Naive thymus-derived CD4-positive, alpha-beta T cell (primary cell): Measurements from ENCODE around the gene TTC12. TPM values are rescaled to one million over a fixed set of nuclear protein-coding genes. Genes with fewer than 3 reads are reported as not detected.
A peak's percentile ranks its signal among the peaks of the same experiment; 100 is the strongest.
"Not testable (repeated sequence)": the region's sequence is repeated elsewhere in the genome, so short reads cannot be mapped to it uniquely, and the experiment has no call there.

Experiments
- ATAC-seq: fragments of 150-1000 bp; cut with Tn5 transposase; 2 replicates; pipeline ENCODE4 v1.10.0; 2021; ENCODE audit warnings: mild to moderate bottlenecking, moderate library complexity
- CTCF ChIA-PET: fragments of 350-600 bp; sonication (Branson Sonifier 250); formaldehyde crosslinking; loops from one replicate; lab custom pipeline; 2021; ENCODE audit warnings: antibody characterized with exemption; lab: Charles Lee
- POLR2A ChIA-PET: fragments of 350-600 bp; sonication (Branson Sonifier 250); formaldehyde crosslinking; loops from one replicate; lab custom pipeline; 2021; ENCODE audit warnings: antibody characterized with exemption, inconsistent platforms; lab: Charles Lee
- DNase-seq, 9 donors: peaks; one replicate each; pipeline versions ENCODE4 v3.0.0 to v3.0.0-alpha.2; 2020 to 2022; ENCODE audit warnings: mixed read lengths in 1 of 9
- H3K27ac ChIP-seq: one replicate; pipeline ENCODE4 v1.7.0; 2013; ENCODE audit warnings: mild to moderate bottlenecking, low read depth, low read length, moderate library complexity
- H3K27me3 ChIP-seq, 2 donors: one replicate each; pipeline ENCODE4 v1.7.0; 2013; ENCODE audit warnings: low read length in 2 of 2, mild to moderate bottlenecking in 2 of 2, moderate library complexity in 2 of 2; ENCODE audit not compliant: control insufficient read depth in 2 of 2, insufficient read depth in 2 of 2
- H3K36me3 ChIP-seq, 3 experiments: 1 replicate in 2 of 3; 2 replicates in 1 of 3; pipeline ENCODE4 v1.7.0; 2013; ENCODE audit warnings: low read length in 3 of 3, mild to moderate bottlenecking in 3 of 3, moderate library complexity in 1 of 3; ENCODE audit not compliant: insufficient read depth in 3 of 3, control insufficient read depth in 2 of 3
- H3K4me1 ChIP-seq, 2 donors: one replicate each; pipeline ENCODE4 v1.7.0; 2013; ENCODE audit warnings: low read length in 2 of 2, mild to moderate bottlenecking in 2 of 2, moderate library complexity in 1 of 2; ENCODE audit not compliant: control insufficient read depth in 2 of 2, insufficient read depth in 2 of 2
- H3K4me3 ChIP-seq: 2 replicates; pipeline ENCODE4 v1.7.0; 2013; ENCODE audit warnings: mild to moderate bottlenecking, low read length
- H3K9me3 ChIP-seq, 3 experiments: 1 replicate in 2 of 3; 2 replicates in 1 of 3; pipeline ENCODE4 v1.7.0; 2013; ENCODE audit warnings: low read length in 3 of 3; ENCODE audit not compliant: control insufficient read depth in 2 of 3
- H3K27ac Mint-ChIP-seq, 9 donors: one replicate each; pipeline ENCODE4 v1.8.0; 2020 to 2022; ENCODE audit warnings: mixed read lengths in 9 of 9, mild to moderate bottlenecking in 8 of 9, moderate library complexity in 5 of 9, inconsistent platforms in 2 of 9
- H3K27me3 Mint-ChIP-seq, 5 donors: one replicate each; pipeline ENCODE4 v1.8.0; 2021 to 2022; ENCODE audit warnings: mixed read lengths in 5 of 5, mild to moderate bottlenecking in 1 of 5
- H3K36me3 Mint-ChIP-seq, 5 donors: one replicate each; pipeline ENCODE4 v1.8.0; 2020 to 2022; ENCODE audit warnings: mixed read lengths in 5 of 5, mild to moderate bottlenecking in 3 of 5, inconsistent platforms in 1 of 5
- H3K4me1 Mint-ChIP-seq, 7 donors: one replicate each; pipeline ENCODE4 v1.8.0; 2020 to 2022; ENCODE audit warnings: mixed read lengths in 7 of 7, mild to moderate bottlenecking in 3 of 7, inconsistent platforms in 1 of 7
- H3K4me3 Mint-ChIP-seq, 10 donors: one replicate each; pipeline ENCODE4 v1.8.0; 2020 to 2022; ENCODE audit warnings: mild to moderate bottlenecking in 10 of 10, mixed read lengths in 10 of 10, moderate library complexity in 6 of 10, inconsistent platforms in 2 of 10
- H3K9me3 Mint-ChIP-seq, 11 donors: one replicate each; pipeline ENCODE4 v1.8.0; 2020 to 2022; ENCODE audit warnings: mixed read lengths in 11 of 11, mild to moderate bottlenecking in 4 of 11, inconsistent platforms in 1 of 11, moderate library complexity in 1 of 11
- intact Hi-C, 2 donors: fragments of 100-400 bp; cut with micrococcal nuclease; formaldehyde crosslinking; loops; one replicate each; pipeline ENCODE4 v1.15.1; 2023
- polyA plus RNA-seq, 2 donors: library from polyadenylated mRNA; unstranded; fragments of 300-500 nt; fragmentation: Illumina TruSeq; gene quantifications; one replicate each; pipeline ENCODE4 v1.2.3, GENCODE V29; 2021
- total RNA-seq, 6 experiments: library from RNA in 5 of 6; stranded (reverse) in 5 of 6; gene quantifications; 1 replicate in 5 of 6; 2 replicates in 1 of 6; pipeline ENCODE4 v1.2.3 and lab custom pipeline; 2021 to 2026

The TTC12 gene
- total and polyA plus RNA-seq, 7 experiments from 2014 or later, result 8.2 to 84.5 (median 45.1) TPM

GRCh38 chr11:113293936-113294335 is 20.4 kb upstream of the TTC12 start:
- Mint-ChIP-seq H3K27me3 (peaks cover 7 to 24% (median 17%) of the 10 kb centered on the region in 5 donors), H3K27ac (no peak overlapping the region), H3K4me3 (no peak overlapping the region), H3K9me3 (no peaks in the 10 kb centered on the region), H3K36me3 (peaks cover 0 to 4% (median 0%) of the 10 kb centered on the region in 5 donors), H3K4me1 (no peaks in the 10 kb centered on the region)
- Histone ChIP-seq H3K4me3 (no peak overlapping the region), H3K27ac (no peak overlapping the region), H3K4me1 (no peaks in the 10 kb centered on the region), H3K9me3 (no peaks in the 10 kb centered on the region), H3K27me3 (no peaks in the 10 kb centered on the region), H3K36me3 (no peaks in the 10 kb centered on the region)
- POLR2A ChIA-PET, result no interaction called here
- intact Hi-C loops, result no loop called here
- CTCF ChIA-PET, result no interaction called here
- DNase-seq (no peak), ATAC-seq (no peak)

DNA sequence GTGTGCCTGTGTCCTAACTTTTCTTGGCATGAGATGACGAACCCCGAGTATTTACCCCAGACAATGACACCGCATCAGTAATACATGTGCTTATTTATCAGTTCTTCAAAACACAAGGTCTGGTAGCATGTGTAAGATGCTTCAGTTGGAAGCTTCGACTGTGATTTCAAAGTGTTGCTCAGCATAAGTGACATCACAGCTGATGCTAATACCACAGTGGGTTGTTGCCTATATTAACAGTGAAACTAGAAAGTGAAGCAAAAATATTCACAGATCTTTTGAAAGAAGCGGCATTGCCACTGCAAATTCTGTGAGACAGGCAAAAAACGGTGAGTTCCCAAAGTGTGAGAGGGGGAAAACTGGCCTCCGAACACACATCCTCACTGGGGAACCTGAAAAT is 18.4 kb upstream of the TTC12 start:
- Histone ChIP-seq H3K9me3 (no peaks in the 10 kb centered on the region), H3K36me3 (no peaks in the 10 kb centered on the region), H3K4me1 (no peaks in the 10 kb centered on the region), H3K27me3 (no peaks in the 10 kb centered on the region), H3K4me3 (no peak overlapping the region), H3K27ac (no peak overlapping the region)
- DNase-seq, result no peak
- H3K27ac Mint-ChIP-seq, result no peak overlapping the region
- H3K27me3 Mint-ChIP-seq, result peaks cover 7 to 36% (median 34%) of the 10 kb centered on the region in 5 donors
- no peak overlapping the region for H3K4me3 Mint-ChIP-seq
- ChIA-PET CTCF (no interaction called here), POLR2A (no interaction called here)
- no peaks in the 10 kb centered on the region for H3K4me1 Mint-ChIP-seq
- ATAC-seq, result no peak
- H3K9me3 Mint-ChIP-seq, result no peaks in the 10 kb centered on the region
- H3K36me3 Mint-ChIP-seq, result peaks cover 0 to 4% (median 0%) of the 10 kb centered on the region in 5 donors
- intact Hi-C loops, result no loop called here

- DNase-seq, result no peak
- Mint-ChIP-seq H3K9me3 (no peaks in the 10 kb centered on the region), H3K27ac (no peak overlapping the region), H3K4me1 (no peaks in the 10 kb centered on the region), H3K36me3 (peaks cover 0 to 4% (median 0%) of the 10 kb centered on the region in 5 donors), H3K27me3 (peaks cover 7 to 42% (median 38%) of the 10 kb centered on the region in 5 donors), H3K4me3 (no peak overlapping the region)
- Histone ChIP-seq H3K4me3 (no peak overlapping the region), H3K9me3 (no peaks in the 10 kb centered on the region), H3K36me3 (no peaks in the 10 kb centered on the region), H3K27me3 (no peaks in the 10 kb centered on the region), H3K27ac (no peak overlapping the region), H3K4me1 (no peaks in the 10 kb centered on the region)
- CTCF ChIA-PET, result interaction anchor here (0.9 kb wide), 1 partner anchor 1096 kb away, joined by 4 read pairs; no protein-coding TSS in a partner anchor
- POLR2A ChIA-PET, result no interaction called here
- intact Hi-C loops, result no loop called here
- no peak for ATAC-seq
Measured at GRCh38 chr11:113296447-113297205, 17.8 kb upstream of the TTC12 start.

GRCh38 chr11:113298496-113298895 is 15.9 kb upstream of the TTC12 start:
- H3K27ac ChIP-seq, H3K4me1 ChIP-seq, H3K9me3 Mint-ChIP-seq, H3K4me3 Mint-ChIP-seq, H3K36me3 ChIP-seq, intact Hi-C loops, H3K4me3 ChIP-seq, ATAC-seq, H3K9me3 ChIP-seq, H3K27ac Mint-ChIP-seq, H3K4me1 Mint-ChIP-seq, DNase-seq, H3K27me3 ChIP-seq, POLR2A ChIA-PET, H3K36me3 Mint-ChIP-seq: not testable (repeated sequence)
- peaks cover 7 to 48% (median 43%) of the 10 kb centered on the region in 5 donors for H3K27me3 Mint-ChIP-seq
- CTCF ChIA-PET, result interaction anchor here (2.2 kb wide), 1 partner anchor 9 kb away, joined by 9 read pairs; no protein-coding TSS in a partner anchor

DNA sequence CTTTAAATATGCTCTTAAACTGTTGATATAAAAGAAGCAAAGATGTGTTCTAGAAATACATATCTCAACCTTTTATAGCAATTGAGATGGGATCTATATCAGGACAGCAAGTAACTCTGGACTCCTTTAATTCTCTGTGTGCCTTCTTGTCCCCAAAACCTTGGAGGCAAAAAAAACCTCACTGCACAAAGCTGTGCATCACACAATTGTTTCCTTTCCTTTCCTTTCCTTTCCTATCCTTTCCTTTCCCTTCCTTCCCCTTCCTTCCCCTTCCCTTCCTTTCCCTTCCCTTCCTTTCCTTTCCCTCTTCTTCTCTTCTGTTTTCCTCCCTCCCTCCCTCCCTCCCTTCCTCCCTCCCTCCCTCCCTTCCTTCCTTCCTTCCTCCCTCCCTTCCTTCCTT is 9.5 kb upstream of the TTC12 start:
- no peak overlapping the region for H3K4me3 Mint-ChIP-seq
- DNase-seq, result no peak
- H3K36me3 Mint-ChIP-seq, result no peaks in the 10 kb centered on the region
- peaks cover 0 to 4% (median under 1%) of the 10 kb centered on the region in 7 donors for H3K4me1 Mint-ChIP-seq
- Histone ChIP-seq H3K4me1 (no peaks in the 10 kb centered on the region), H3K36me3 (no peaks in the 10 kb centered on the region), H3K27me3 (no peaks in the 10 kb centered on the region), H3K9me3 (no peaks in the 10 kb centered on the region), H3K4me3 (no peak overlapping the region), H3K27ac (no peak overlapping the region)
- H3K27me3 Mint-ChIP-seq, result peaks cover 0 to 31% (median 17%) of the 10 kb centered on the region in 5 donors
- no peaks in the 10 kb centered on the region for H3K9me3 Mint-ChIP-seq
- no peak overlapping the region for H3K27ac Mint-ChIP-seq
- ChIA-PET POLR2A (no interaction called here), CTCF (interaction anchor here (0.7 to 1.7 kb wide), 5 partner anchors 8 to 228 kb away, joined by 3 to 7 read pairs (median 5); no protein-coding TSS in a partner anchor)
- ATAC-seq, result no peak
- intact Hi-C loops, result loop anchor here (1.0 to 5.0 kb wide), 8 partner anchors 227 to 958 kb away; no protein-coding TSS in a partner anchor

- ATAC-seq (peak; percentile 95), DNase-seq (peak; percentile 32 to 68 (median 61))
- Histone ChIP-seq H3K27ac (no peak overlapping the region), H3K4me1 (no peaks in the 10 kb centered on the region), H3K36me3 (no peaks in the 10 kb centered on the region), H3K27me3 (no peaks in the 10 kb centered on the region), H3K4me3 (no peak overlapping the region), H3K9me3 (no peaks in the 10 kb centered on the region)
- Mint-ChIP-seq H3K36me3 (no peaks in the 10 kb centered on the region), H3K4me3 (no peak overlapping the region), H3K4me1 (peaks cover 0 to 8% (median 3%) of the 10 kb centered on the region in 7 donors), H3K9me3 (no peaks in the 10 kb centered on the region), H3K27ac (no peak overlapping the region), H3K27me3 (peaks cover 0 to 25% (median 11%) of the 10 kb centered on the region in 5 donors)
- POLR2A ChIA-PET, result no interaction called here
- CTCF ChIA-PET, result interaction anchor here (0.6 to 1.7 kb wide), 10 partner anchors 16 to 1026 kb away, joined by 3 to 8 read pairs (median 4); no protein-coding TSS in a partner anchor
- intact Hi-C loops, result loop anchor here (1.0 to 5.0 kb wide), 8 partner anchors 227 to 957 kb away; no protein-coding TSS in a partner anchor
Measured at GRCh38 chr11:113305440-113306336, 8.7 kb upstream of the TTC12 start.
